Kidney glomerular epithelial cell (primary cell): ENCODE data around the gene FATE1.

Source experiments
- DNase-seq: peaks from one replicate; lab custom pipeline; 2025; lab: John Stamatoyannopoulos, UW

Gene FATE1

DNA sequence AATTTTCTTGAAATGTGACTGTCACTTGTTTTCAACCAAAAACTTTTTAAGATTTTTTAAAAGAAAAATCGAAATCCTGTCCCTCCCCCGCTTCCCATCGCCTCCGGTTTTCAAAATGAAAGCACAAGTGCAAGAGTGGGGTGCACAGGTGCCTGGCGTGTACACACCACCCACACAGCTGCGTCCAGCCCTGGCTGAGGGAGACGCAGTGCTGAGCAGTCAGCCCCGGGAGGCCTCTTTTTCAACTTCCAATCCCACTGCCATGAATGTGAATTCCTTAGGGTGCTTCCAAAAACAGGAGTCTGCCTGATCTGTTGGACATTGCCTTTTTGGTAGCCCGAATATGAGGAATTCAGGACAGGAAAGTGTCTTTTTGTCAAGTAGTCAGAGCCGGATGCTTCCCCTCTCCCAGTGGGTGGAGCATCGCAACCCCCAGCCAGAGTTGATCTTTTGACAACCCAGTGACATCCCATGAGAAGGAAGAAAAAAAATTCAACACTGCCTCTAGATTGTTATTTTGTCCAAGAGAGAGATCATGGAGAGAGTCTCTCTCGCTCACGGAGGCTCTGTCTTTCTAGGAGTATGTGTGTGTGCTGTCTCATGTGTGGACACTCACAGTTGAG, 11.7 kb upstream of the FATE1 start:
- DNase-seq, result no peak

DNA sequence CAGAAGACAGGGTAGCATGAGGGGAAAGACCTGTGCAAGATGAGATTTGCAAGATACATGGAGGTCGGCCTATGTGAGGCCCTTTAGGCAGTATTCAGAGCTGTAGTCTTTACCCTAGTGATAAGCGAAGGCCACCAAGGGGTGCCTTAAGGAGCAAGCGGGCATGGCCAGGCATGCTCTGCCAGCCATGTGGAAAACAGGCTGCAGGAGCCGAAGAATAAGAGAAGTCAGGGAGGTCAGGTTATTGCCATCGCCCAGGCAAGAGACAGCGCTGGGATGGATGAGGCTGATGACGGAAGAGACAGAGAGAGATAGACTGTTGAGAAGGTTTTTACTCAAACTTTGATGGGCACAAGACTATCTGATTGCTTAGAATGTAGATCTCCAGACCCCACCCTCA, 7.0 kb upstream of the FATE1 start:
- DNase-seq, result no peak

DNA sequence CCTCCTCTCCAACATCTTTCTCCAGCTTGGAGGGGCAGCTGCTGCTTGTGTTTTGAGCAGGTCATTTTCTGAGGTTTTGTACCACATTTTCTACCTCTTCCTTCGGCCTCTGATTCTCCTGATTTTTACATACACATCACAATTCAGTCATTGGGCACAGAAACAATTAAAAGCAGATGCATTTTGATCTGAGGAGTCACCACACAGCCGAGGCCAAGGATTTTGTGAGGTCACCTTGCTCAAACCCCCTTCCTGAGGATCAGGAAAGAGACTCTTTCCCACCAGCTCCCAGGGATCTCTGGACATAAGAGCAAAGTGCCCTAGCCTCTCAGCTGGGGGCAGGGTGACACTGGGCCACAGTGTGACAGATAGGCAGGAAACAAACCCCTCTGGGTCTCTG, 5.4 kb upstream of the FATE1 start:
- no peak for DNase-seq

DNA sequence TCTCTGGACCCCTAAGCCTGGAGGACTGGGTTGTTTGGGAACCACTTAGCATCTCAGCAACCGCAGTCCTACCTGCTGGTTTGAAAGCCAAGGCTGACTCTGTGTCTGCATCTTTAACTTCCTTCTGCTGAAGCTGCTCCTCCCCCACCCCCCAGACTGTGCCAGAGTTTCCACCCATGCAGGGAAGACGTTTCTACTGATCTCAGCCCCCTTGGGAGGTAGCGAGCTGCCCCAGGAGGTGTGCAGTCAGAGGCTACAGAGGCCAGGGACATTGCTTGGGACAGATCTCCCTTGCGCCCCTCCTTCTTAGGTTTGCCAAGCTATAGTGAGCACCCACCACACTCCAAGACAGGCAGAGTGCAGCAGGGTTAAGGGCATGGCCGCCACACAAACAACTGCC, 4.7 kb upstream of the FATE1 start:
- no peak for DNase-seq

DNA sequence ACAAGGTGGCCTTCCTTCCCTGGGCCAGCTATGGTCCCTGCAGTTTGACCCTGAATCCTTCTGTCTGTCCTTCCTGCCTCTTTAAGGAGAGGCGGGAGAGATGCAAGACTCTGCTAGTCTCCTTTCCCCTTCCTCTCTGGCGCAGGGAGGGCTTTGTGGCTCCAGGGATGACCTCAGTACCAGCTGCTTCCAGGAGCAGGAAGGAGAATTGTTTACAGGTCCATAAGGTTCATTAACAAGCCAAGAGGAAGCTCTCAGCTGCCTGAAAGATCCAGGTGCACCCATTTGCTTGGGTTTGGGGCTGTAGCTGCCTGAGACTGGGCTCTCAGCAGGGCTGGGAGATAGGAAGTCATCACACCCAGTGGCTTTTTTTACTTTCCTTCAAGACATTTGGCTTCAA, 4.0 kb upstream of the FATE1 start:
- DNase-seq, result no peak

DNA sequence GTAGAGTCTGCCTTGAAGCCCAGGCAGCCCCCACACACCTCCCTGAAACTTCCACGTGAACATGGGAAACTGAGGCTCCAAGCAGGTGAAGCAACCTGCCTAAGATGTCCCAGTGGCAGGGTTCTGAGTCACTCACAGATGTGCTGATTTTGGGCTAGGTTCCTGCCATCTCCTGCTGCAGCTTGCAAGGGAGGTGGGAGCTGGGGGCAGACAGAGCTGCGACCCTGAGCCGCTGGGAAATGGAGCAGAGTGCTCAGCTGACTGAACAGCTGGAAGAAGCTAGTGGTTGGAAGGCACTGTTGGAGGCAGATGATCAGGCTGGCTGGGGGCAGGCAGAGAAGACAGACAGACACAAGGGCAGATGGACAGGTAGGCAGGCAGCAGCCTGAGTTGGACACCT, 3.6 kb upstream of the FATE1 start:
- DNase-seq, result no peak

DNA sequence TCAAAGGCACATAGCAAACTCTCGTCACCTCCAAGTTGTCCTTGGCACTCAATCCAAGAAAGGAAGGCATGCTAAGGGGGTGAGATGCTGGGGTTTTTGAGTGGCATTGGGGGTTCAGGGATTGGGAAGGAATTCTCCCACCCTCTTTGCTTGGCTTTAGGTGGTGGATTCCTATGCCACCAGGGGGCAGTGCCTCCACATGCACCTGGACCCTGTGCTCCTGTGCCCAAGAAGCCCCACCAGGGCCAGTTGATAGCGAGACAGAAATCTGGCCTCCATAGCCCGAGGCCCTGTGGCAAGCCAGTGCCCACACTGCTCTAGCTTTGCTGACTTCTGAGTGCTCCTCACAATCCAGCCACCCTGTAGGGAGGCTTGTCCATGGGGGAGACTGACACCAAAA, 2.0 kb upstream of the FATE1 start:
- DNase-seq, result no peak

DNA sequence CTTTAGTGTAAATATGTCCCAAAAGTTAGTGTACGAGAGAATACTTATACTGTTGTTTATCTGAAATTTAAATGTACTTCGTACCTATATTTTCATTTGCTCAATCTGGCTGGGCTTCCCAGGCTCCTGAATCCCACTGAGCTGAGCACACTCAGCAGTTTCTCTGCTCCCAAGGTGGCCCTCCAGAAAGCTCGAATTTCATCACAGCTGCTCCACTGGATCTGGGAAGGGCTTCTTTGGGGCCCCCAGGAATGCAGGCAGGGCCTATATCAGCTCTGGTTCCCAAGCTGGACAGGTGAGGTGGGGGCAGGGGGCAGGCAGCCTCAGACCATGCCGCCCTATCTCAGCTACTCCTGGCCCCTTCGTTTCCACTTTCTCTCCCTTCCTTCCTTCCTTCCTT, 1.5 kb upstream of the FATE1 start:
- DNase-seq, result no peak

DNA sequence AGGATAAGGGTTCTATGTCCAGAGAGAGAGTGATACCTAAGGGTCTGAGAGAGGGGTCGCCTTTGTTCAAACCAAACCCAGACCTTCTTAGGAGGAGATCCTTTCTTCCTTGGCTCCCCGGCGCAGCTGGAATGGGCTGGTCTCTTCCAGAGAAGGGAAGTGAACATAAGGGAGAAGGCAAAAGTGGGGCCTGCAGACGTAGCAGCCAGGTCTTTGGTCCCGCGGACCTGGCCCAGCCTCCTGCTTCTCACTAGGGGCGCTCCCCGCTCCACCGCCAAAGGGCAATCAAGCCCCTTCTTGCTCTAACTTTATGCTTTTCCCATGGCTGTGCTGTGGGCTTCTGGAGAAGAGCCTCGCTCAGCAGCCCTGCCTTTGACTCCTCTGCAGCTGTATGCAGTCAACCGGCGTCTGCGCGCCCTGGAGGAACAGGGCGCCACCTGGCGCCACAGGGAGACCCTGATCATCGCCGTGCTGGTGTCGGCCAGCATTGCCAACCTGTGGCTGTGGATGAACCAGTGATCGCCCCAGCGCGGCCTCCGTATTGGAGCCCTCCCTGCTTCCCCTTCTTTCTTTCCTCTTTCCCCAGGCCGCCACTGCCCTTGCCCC, 6.5 kb downstream of the FATE1 start:
- DNase-seq, result no peak

DNA sequence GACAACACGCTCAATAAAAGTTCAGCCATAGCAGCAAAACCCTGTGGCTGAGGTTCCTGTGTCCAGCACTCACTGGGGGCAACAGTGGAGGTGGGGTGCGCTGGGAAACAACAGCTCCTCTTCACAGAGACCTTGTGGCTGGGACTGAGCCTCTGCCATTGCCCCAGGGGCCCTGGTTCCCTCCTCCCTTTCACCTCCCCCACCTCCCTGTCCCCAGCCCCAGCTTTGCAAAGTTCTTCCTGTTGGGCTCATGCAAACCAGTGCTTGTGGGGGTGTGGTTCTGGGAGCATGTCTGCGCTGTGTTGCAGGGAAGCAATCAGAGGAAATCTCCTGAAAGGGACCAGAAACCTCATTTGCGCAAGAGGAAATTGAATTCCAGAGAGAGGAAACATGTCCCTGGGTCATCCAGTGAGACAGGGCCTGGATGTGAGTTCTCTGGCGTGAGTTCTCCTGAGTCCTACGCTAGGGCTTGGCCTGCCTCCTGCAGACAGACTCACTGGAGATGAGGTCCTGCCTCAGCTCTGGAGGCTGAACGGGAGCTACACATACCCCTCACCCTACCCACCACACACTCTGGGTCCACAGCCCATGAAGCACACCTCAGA, 7.4 kb downstream of the FATE1 start:
- no peak for DNase-seq

DNA sequence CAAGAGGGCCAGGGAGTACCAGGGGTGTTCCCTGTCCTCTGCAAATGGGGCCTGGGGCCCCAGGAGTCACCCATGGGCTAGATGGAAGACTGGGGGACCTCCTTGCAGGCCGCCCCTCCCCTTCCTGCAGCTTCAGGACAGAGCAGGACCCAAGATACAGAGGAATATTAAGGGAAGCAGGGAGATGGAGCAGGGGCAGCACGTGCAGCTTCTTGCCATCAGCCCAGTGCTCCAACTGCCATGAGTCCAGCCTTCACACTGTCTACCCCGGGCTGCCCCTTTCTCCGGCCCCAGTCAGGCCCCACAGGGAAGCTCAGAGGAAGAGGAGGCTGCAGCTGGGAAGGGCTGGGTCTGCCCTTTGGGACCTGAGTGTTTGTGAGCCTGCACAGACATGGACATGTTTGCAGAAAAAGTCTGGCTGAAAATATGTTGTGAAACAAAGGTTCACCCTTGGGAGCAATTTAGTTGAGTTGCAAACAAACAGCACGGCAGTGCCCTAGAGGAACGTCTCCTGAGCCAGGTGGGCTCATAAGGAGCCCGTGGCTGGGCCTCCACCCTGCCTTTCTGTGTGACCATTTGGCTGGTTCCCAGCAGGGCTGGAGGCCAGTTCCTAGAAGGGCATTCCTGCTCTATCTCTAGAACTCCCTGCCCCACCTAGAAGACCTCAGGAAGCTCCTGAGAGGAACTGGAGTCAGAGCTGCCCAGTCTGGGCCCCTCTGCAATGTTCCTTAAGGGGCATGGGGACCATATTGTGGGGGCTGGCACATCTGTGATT, 8.9 kb downstream of the FATE1 start:
- no peak for DNase-seq

DNA sequence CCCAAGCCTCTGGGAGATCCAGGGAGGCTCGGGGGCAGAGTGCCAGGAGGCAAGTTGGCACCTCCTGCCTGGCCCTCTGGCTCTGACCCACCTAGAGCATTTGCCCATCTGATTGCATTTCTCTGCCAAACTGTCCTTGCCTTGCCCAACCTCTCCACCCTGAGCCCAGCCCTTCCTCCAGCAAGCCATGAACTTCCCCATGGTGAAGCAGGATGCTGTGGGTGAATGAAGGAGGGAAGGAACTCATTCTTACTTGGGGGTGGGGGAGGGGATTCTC, 9.4 kb downstream of the FATE1 start:
- DNase-seq, result no peak

DNA sequence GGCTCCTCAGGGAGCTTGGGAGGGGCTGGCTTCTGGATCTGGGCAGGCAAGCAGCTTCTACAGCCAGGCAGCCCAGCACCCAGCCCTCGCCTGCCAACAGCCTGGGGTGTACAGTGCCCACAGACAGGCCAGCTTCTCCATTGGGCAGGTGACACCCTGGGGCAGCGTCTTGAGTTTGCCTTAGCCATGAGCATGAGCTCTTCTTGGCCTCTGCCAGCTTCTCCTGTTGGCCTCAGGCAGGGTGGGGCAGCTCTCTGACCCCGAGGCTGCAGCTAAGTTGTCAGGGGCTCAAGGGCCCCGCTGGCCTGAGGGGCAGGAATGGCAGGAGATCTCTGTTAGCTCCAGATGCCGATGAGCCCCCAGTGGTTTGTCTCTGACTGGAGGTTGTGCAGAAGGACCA, 10.9 kb downstream of the FATE1 start:
- no peak for DNase-seq

DNA sequence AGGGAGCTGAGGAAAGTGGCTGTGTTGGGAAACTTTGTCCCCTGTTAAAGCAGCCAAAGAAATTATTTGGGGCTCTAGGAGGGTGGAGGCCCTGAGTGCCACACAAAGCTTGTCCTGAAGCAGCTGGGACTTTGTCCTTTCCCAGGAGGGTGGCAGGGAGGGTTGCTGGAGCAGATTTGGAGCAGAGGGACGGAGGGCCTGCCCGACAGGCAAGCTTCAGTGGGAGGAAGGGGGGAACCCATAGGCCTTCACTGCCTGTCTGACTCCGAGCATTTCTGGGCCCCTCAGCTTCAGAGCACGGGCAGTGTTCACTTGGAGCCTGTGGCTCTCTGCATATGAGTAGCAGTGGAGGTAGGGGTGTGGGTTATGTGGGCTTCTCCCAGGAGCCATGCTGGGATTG, 11.5 kb downstream of the FATE1 start:
- DNase-seq, result no peak

DNA sequence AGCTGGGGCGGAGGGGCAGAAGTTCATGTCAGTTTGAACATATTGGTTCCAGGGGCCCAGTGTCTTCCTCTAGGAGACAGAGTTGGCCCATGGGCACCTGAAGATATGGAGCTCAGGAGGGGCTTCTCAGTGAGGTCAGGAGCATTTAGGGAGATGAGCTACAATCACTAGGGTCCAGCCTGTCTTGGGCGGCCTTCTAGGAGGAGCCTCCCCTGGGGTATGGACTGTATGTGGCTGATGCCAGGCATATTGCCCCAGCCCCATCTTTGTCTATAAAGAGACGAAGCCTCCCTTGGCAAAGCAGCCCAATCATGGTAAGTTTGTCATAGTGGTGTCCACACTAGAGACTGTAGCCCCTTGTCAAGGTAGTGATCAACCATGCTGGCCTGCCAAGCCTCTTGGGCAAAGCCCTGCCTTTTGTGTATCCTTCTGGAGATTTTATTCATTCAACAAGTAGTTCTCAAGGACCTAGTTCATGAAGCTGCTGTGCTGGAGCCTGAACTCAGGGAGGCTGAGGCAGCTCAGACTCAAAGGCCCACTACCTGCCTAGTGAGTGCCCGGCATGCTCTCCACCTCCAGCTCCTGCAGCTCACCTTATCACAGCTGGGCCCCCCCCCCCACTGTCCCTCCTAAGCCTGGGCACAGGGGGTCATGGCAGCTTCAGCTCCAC, 13.4 kb downstream of the FATE1 start:
- no peak for DNase-seq

DNA sequence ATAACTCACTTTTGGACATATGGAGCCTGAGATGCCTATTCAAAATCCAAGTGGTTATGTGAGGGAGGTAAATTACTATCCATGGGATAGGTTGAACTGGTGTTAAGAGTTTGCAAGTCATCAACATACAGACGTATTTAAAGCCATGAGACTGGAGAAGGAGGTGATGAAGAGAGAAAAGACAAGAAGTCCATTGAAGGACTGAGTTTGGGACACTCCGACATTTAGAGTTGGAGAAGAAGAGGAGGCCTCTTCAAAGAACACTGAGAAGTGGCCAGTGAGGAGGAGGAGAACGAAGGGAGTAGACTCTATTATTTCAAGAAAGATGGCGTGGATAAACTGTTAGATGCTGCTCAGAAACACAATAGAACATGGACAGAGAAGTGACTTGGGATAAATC, 18.6 kb downstream of the FATE1 start, which contains the start of gene CNGA2:
TSS of gene CNGA2 (plus strand) at position 301 of the 400 bp plus-strand sequence. CDS start 3,738 bp downstream, outside the sequence.
- no peak for DNase-seq

DNA sequence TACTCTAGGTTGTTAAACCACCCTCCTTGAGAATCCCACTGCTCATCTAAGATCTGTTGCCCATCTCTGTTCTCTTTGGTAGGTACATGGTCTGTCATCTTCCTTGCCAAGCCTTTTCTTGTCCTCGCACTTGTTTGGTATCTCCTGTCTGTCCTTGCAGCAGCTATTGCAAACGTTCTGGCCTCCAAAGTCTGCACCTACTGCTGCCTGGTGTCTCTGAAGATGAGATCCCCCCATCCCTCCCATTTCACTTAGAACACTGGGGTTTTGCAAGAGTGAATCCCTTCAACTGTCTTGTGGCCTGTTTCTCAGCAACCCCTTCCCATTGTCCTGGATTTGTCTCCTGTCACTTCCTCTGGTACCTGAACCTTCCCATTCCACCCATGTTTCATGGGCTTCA, 19.4 kb downstream of the FATE1 start:
- DNase-seq, result no peak

DNA sequence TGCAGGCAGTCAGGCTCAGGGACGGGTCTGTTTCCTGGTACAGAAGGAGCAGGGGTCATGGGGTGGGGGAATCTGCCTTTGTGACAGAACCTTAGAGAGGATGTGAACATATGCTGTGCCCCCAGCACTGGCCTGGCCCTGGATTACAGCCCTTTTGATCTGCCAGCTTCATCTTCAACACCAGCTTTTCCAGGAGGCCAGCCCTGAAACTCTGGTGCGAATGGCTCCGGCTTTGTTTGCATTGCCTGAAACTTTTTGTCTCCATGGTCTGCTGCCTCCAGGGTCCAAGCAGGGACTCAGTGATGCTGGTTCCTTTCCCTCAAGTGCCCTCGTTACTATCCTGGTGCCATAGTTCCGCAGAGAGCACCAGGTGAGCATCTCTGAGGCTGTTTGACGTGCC, 20.9 kb downstream of the FATE1 start:
- DNase-seq, result no peak

DNA sequence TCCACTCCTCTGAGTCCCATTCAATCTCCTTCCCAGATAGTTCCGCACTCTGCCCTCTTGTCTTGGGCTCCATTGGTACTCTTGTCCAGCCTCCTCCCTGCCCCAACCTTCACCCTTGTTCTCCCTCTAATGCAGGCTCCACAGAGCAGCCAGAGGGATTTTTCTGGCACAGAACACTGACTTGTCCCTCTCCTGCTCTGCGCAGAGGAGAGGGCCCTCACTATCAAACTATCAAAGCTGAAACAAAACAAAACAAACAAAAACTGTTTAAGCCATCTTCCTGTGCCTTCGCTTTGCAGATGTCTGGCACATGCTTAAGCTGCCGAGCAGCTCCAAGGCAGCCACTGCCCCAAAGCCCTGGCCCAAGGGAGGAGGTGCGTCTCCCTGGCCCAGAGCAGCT, 21.7 kb downstream of the FATE1 start:
- no peak for DNase-seq

DNA sequence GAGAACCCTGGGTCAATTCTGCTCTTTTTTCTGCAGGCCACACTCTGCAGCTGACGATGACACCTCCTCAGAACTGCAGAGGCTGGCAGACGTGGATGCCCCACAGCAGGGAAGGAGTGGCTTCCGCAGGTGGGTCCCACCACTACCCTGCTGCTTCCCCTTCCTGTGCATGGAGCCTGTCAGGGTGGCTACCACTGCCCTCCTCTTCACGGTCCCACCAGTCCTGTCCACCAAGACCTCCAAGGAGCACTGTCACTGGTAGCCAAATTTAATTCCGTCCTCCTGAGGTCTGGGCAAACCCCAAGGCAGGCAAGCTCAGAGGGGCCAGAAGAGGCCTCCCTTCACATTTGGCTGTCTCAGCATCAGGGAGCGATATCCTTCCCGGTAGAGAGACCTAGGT, 22.9 kb downstream of the FATE1 start:
- DNase-seq, result no peak

DNA sequence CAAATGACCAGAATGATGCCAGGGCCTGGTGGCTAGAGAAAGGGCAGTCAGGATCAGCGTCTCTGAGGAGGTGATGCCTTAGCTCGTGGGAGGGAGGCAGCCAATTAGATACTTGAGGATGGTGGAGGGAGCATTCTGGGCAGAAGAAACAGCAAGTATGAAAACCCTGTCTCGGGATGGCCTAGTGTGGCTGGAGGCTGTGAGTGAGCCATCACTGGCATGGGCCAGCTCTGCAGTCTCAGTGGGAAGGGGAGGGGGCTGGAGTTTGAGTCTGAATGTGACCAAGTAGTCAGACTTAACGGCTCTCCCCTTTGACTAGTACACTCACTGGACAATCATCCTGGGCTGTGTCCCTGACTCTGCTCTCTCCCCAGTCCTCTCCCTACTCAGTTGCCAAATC, 25.8 kb downstream of the FATE1 start:
- no peak for DNase-seq

DNA sequence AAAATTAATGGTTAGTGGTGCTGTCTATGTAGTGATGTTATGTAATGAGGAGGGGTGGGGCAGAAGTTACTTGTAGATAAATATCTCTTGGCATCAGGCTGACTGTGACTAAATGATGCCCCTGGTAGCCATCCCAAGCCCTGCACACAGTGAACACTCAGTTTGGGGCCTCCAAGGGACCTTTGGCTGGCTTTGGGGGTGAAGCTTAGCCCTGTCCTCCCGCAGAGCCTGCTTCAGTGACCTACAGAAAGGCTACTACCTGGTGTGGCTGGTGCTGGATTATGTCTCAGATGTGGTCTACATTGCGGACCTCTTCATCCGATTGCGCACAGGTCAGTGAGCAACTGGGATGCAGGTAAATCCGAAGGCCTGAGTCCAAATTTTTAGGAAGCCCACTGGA, 26.5 kb downstream of the FATE1 start:
- no peak for DNase-seq
